Hepatocyte (in vitro differentiated cells): ENCODE results near the gene PTPN2.

Experiments
- CTCF ChIP-seq: fragments of 200-600 bp; sonication (generic); IDR thresholded peaks from 2 replicates; pipeline ENCODE4 v1.5.1; 2016; ENCODE audit warnings: antibody characterized with exemption, mild to moderate bottlenecking; ENCODE audit not compliant: poor library complexity
- EZH2 ChIP-seq: fragments of 200-600 bp; sonication (generic); IDR thresholded peaks from 2 replicates; pipeline ENCODE4 v1.6.1; 2016; ENCODE audit warnings: antibody characterized with exemption, mild to moderate bottlenecking, borderline replicate concordance

- TF ChIP-seq CTCF (no peak), EZH2 (no peak)
Measured at GRCh38 chr18:12786669-12787068, 97.4 kb downstream of the PTPN2 start.
